Ishikawa (cell line): ENCODE data around the gene SH2D2A.
A peak's percentile ranks its signal among the peaks of the same experiment; 100 is the strongest.

Experiments
- CEBPB ChIP-seq: IDR thresholded peaks from 2 replicates; pipeline ENCODE4 v1.6.1; 2012
- CREB1 ChIP-seq: IDR thresholded peaks from 2 replicates; pipeline ENCODE4 v1.6.1; 2012; ENCODE audit warnings: low read depth
- EGR1 ChIP-seq: IDR thresholded peaks from 2 replicates; pipeline ENCODE4 v1.6.1; 2012
- EP300 ChIP-seq: IDR thresholded peaks from 2 replicates; pipeline ENCODE4 v1.6.1; 2012; ENCODE audit warnings: borderline replicate concordance
- FOXM1 ChIP-seq: IDR thresholded peaks from 2 replicates; pipeline ENCODE4 v1.6.1; 2012; ENCODE audit warnings: low read depth, borderline replicate concordance
- MAX ChIP-seq: IDR thresholded peaks from 2 replicates; pipeline ENCODE4 v1.6.1; 2012
- NFIC ChIP-seq: IDR thresholded peaks from 2 replicates; pipeline ENCODE4 v1.6.1; 2012
- RAD21 ChIP-seq: IDR thresholded peaks from 2 replicates; pipeline ENCODE4 v1.6.1; 2012; ENCODE audit warnings: low read depth
- REST ChIP-seq: IDR thresholded peaks from 2 replicates; pipeline ENCODE4 v1.6.1; 2012; ENCODE audit warnings: low read depth, mild to moderate bottlenecking
- TAF1 ChIP-seq: IDR thresholded peaks from 2 replicates; pipeline ENCODE4 v1.6.1; 2012; ENCODE audit warnings: low read depth, mild to moderate bottlenecking
- TCF12 ChIP-seq: IDR thresholded peaks from 2 replicates; pipeline ENCODE4 v1.6.1; 2012; ENCODE audit warnings: low read depth
- TEAD4 ChIP-seq: IDR thresholded peaks from 2 replicates; pipeline ENCODE4 v1.6.1; 2012
- YY1 ChIP-seq: IDR thresholded peaks from 2 replicates; pipeline ENCODE4 v1.6.1; 2012; ENCODE audit warnings: low read depth
- ZBTB7A ChIP-seq: IDR thresholded peaks from 2 replicates; pipeline ENCODE4 v1.6.1; 2012; ENCODE audit warnings: low read depth
- TF ChIP-seq, protein P1 (sequence below): IDR thresholded peaks from 2 replicates; pipeline ENCODE4 v1.6.1; 2012

Gene SH2D2A

DNA sequence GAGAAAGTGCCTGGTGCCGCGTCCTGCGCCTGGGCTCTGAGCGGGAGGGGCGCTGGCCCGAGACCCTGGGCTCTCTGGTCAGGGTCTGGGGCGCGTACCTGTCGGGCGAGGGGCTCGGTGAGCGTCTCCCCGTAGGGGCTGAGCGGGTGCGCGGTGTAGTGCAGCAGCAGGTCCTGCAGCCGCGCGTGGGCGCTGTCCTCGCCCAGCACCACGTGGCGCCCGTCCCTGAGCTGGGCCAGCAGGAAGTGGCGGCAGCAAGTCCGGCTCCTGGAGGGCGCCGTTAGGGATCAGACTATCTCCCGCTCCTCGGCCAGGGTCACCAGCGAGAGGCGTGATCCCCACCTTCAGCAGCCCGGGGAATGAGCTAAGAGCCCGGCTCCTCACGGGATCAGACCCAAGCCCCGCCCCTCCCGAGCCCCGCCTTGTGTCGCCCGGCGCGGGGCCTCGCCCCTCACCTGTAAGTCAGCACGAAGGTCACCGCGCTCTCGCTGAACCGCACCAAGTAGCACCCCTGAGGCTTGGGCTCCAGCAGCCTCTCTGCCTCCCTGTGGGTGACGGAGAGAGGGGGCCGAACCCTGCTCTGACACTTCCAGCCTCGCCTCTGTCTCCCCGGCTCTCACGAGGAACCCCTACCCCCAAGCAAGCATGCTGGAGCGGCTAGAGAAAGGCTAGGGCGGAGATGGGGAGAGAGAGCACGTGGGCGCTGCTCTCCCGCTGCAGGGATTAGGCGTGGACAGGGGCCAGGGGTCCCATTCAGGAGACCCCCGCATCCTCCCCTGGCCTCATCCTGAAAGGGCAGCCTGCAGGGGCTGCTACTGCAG, 2.7 kb downstream of the SH2D2A start:
- TF ChIP-seq MAX (peak; percentile 99), TCF12 (no peak), FOXM1 (no peak), EGR1 (peak; percentile 76), ZBTB7A (peak; percentile 25; the same call in 1 of the 2 replicates), TAF1 (no peak), RAD21 (peak; percentile 24; the same call in 1 of the 2 replicates)
- TF ChIP-seq, protein P1, sequence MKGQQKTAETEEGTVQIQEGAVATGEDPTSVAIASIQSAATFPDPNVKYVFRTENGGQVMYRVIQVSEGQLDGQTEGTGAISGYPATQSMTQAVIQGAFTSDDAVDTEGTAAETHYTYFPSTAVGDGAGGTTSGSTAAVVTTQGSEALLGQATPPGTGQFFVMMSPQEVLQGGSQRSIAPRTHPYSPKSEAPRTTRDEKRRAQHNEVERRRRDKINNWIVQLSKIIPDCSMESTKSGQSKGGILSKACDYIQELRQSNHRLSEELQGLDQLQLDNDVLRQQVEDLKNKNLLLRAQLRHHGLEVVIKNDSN = peak; percentile 88

GRCh38 chr1:156813298-156813697, 3.4 kb downstream of the SH2D2A start:
- TF ChIP-seq ZBTB7A (no peak), EP300 (no peak), CEBPB (no peak), TCF12 (no peak), RAD21 (no peak), TEAD4 (no peak), CREB1 (no peak), FOXM1 (no peak), YY1 (no peak), EGR1 (no peak), TAF1 (no peak), REST (no peak), MAX (no peak), NFIC (no peak)
- TF ChIP-seq, protein P1 = no peak

- TF ChIP-seq ZBTB7A (no peak), YY1 (no peak), RAD21 (no peak), CREB1 (no peak), MAX (no peak), TAF1 (no peak), REST (no peak), NFIC (no peak), EGR1 (no peak), EP300 (no peak), FOXM1 (no peak), CEBPB (no peak), TEAD4 (no peak), TCF12 (no peak)
- TF ChIP-seq, protein P1 = no peak
Measured at GRCh38 chr1:156812293-156812990, 4.2 kb downstream of the SH2D2A start.

GRCh38 chr1:156811168-156811567, 5.5 kb downstream of the SH2D2A start:
- TF ChIP-seq, protein P1 = no peak
- no peak for TF ChIP-seq NFIC
- no peak for TF ChIP-seq TAF1
- no peak for TF ChIP-seq RAD21
- TF ChIP-seq MAX = no peak
- TF ChIP-seq EGR1 = no peak
- no peak for TF ChIP-seq YY1
- TF ChIP-seq ZBTB7A = no peak
- TF ChIP-seq CREB1 = no peak
- TF ChIP-seq EP300 = no peak
- TF ChIP-seq FOXM1 = no peak
- no peak for TF ChIP-seq REST
- TF ChIP-seq TEAD4 = no peak
- TF ChIP-seq TCF12 = no peak
- TF ChIP-seq CEBPB = no peak
